Fibroblast of lung (primary cell): ENCODE data around the gene ATXN1. TPM values are rescaled to one million over a fixed set of nuclear protein-coding genes. Genes with fewer than 3 reads are reported as not detected.
"Not testable (repeated sequence)": the region's sequence is repeated elsewhere in the genome, so short reads cannot be mapped to it uniquely, and the experiment has no call there.

ENCODE experiments used
- DNase-seq, 2 donors: peaks; one replicate each; pipeline versions ENCODE4 v3.0.0 to v3.0.0-alpha.2; 2010; ENCODE audit warnings: low read depth in 2 of 2
- H2AFZ ChIP-seq: 2 replicates; pipeline ENCODE4 v1.5.1; 2012; ENCODE audit warnings: low read length, control low read depth, inconsistent platforms
- H3K27ac ChIP-seq: 2 replicates; pipeline ENCODE4 v1.5.1; 2011; ENCODE audit warnings: low read length, control low read depth; ENCODE audit not compliant: insufficient read depth
- H3K27me3 ChIP-seq: 2 replicates; pipeline ENCODE4 v1.5.1; 2011; ENCODE audit warnings: mild to moderate bottlenecking, low read length; ENCODE audit not compliant: control insufficient read depth, insufficient read depth
- H3K36me3 ChIP-seq: 2 replicates; pipeline ENCODE4 v1.5.1; 2011; ENCODE audit warnings: low read length; ENCODE audit not compliant: control insufficient read depth, insufficient read depth
- H3K4me1 ChIP-seq: 2 replicates; pipeline ENCODE4 v1.5.1; 2011; ENCODE audit warnings: low read length; ENCODE audit not compliant: control insufficient read depth, insufficient read depth; ENCODE audit errors: extremely low read depth
- H3K4me2 ChIP-seq: 2 replicates; pipeline ENCODE4 v1.5.1; 2011; ENCODE audit warnings: low read length, control low read depth; ENCODE audit not compliant: insufficient read depth; ENCODE audit errors: extremely low read depth
- H3K4me3 ChIP-seq, 4 experiments: fragments of 200-600 bp in 1 of 4; sonication (generic) in 1 of 4; replicated peaks in 1 of 4; 2 replicates each; pipeline ENCODE4 v1.5.1; 2011 to 2016; ENCODE audit warnings: low read length in 4 of 4, low read depth in 3 of 4, mild to moderate bottlenecking in 3 of 4, control low read depth in 2 of 4, inconsistent platforms in 1 of 4, mixed read lengths in 1 of 4; ENCODE audit not compliant: insufficient read depth in 1 of 4; ENCODE audit errors: control extremely low read depth in 1 of 4
- H3K79me2 ChIP-seq: 2 replicates; pipeline ENCODE4 v1.5.1; 2012; ENCODE audit warnings: mild to moderate bottlenecking, low read length, inconsistent platforms; ENCODE audit not compliant: control insufficient read depth, insufficient read depth
- H3K9ac ChIP-seq: 2 replicates; pipeline ENCODE4 v1.5.1; 2011; ENCODE audit warnings: mild to moderate bottlenecking, low read length, control low read depth; ENCODE audit not compliant: insufficient read depth
- H3K9me3 ChIP-seq: 2 replicates; pipeline ENCODE4 v1.5.1; 2012; ENCODE audit warnings: low read depth, low read length; ENCODE audit not compliant: control insufficient read depth, insufficient read depth
- H4K20me1 ChIP-seq: 2 replicates; pipeline ENCODE4 v1.5.1; 2011; ENCODE audit warnings: low read length; ENCODE audit not compliant: control insufficient read depth, insufficient read depth; ENCODE audit errors: extremely low read depth
- EZH2 ChIP-seq: IDR thresholded peaks from 2 replicates; pipeline ENCODE4 v1.5.1; 2012; ENCODE audit warnings: low read length, control low read depth, mild to moderate bottlenecking; ENCODE audit errors: missing control alignments
- polyA plus RNA-seq, 2 donors: library from polyadenylated mRNA; depleted of rRNA in 1 of 2; stranded (reverse) in 1 of 2; unstranded in 1 of 2; fragments of >200 nt; gene quantifications; 2 replicates each; pipeline ENCODE4 v1.2.1, GENCODE V29; 2011 to 2012; ENCODE audit warnings: missing spikeins in 1 of 2
- total RNA-seq: library from RNA; depleted of rRNA; stranded (reverse); fragments of >200 nt; gene quantifications from 2 replicates; pipeline ENCODE4 v1.2.1, GENCODE V29; 2014
- TF ChIP-seq, protein P1 (sequence below), 2 donors: IDR thresholded peaks in 1 of 2; conservative IDR thresholded peaks in 1 of 2; 1 replicate in 1 of 2; 2 replicates in 1 of 2; pipeline ENCODE4 v1.5.1; 2011 to 2012; ENCODE audit warnings: low read length in 2 of 2, control low read depth in 1 of 2, inconsistent platforms in 1 of 2, low read depth in 1 of 2, mild to moderate bottlenecking in 1 of 2

ATXN1 gene
- total and polyA plus RNA-seq, 2 donors (not counting 1 experiment from before 2014, with no cell fraction given): 15.8 to 40.5 TPM

DNA sequence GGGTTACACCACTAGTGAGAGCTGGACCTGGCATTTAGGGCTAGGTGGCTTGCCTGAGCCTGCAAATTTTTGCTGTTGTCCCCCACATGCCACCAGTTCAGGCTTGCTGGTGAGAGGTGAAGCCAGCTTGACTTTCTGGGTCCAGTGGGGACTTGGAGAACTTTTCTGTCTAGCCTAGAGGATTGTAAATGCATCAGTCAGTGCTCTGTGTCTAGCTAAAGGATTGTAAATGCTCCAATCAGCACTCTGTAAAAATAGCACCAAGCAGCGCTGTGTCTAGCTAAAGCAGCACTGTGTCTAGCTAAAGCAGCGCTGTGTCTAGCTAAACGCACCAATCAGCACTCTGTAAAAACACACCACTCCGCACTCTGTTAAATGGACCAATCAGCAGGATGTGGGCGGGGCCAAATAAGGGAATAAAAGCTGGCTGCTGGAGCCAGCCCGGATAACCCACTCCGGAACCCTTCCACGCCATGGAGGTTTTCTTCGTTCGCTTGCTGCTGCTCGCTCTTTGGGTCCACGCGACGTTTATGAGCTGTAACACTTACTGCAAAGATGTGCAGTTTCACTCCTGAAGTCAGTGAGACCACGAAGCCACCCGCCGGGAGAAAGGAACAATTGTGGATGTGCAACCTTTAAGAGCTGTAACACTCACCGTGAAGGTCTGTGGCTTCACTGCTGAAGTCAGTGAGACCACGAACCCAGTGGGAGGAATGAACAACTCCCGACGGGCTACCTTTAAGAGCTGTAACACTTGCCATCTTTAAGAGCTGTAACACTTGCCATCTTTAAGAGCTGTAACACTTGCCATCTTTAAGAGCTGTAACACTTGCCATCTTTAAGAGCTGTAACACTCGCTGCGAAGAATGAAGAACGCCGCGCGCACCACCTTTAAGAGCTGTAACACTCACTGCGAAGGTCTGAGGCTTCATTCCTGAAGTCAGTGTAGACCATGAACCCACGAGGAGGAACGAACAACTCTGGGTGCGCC lies 495.6 kb downstream of the ATXN1 start:
- no peak overlapping the region for H3K4me3 ChIP-seq
- no peak overlapping the region for H3K27ac ChIP-seq
- H2AFZ ChIP-seq: no peak overlapping the region
- H3K4me1 ChIP-seq: no peaks in the 10 kb centered on the region
- H4K20me1 ChIP-seq: no peaks in the 10 kb centered on the region
- no peaks in the 10 kb centered on the region for H3K9me3 ChIP-seq
- no peaks in the 10 kb centered on the region for H3K79me2 ChIP-seq
- no peak overlapping the region for H3K4me2 ChIP-seq
- H3K27me3 ChIP-seq: no peaks in the 10 kb centered on the region
- TF ChIP-seq, protein P1, sequence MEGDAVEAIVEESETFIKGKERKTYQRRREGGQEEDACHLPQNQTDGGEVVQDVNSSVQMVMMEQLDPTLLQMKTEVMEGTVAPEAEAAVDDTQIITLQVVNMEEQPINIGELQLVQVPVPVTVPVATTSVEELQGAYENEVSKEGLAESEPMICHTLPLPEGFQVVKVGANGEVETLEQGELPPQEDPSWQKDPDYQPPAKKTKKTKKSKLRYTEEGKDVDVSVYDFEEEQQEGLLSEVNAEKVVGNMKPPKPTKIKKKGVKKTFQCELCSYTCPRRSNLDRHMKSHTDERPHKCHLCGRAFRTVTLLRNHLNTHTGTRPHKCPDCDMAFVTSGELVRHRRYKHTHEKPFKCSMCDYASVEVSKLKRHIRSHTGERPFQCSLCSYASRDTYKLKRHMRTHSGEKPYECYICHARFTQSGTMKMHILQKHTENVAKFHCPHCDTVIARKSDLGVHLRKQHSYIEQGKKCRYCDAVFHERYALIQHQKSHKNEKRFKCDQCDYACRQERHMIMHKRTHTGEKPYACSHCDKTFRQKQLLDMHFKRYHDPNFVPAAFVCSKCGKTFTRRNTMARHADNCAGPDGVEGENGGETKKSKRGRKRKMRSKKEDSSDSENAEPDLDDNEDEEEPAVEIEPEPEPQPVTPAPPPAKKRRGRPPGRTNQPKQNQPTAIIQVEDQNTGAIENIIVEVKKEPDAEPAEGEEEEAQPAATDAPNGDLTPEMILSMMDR (conservative IDR thresholded peaks at IDR 0.05 in 1 of 2, IDR thresholded peaks at IDR 0.05 in 1 of 2; ENCODE audit: low read depth in 1 of 2, low read length in 2 of 2): no peak
- TF ChIP-seq EZH2: no peak
- no peak for DNase-seq
- H3K36me3 ChIP-seq: no peaks in the 10 kb centered on the region
- H3K9ac ChIP-seq: no peak overlapping the region

DNA sequence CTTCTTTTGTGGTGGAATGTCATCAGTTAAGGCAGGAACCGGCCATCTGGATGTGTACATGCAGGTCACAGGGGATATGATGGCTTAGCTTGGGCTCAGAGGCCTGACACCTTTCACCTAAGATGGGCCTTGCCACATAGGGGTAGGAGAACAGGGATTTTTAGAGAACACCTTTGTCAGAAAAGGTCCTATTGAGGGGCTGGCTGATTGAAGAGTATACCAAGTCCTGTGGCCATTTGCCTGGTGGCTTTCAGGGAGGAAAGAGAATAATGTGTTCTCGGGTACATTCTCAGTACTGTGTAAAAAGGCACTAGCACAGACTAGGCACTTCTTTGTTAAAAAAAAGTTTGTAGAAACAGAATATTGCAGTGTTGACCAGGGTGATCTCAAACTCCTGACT lies 496.5 kb downstream of the ATXN1 start:
- H3K27me3 ChIP-seq: no peaks in the 10 kb centered on the region
- no peak for DNase-seq
- no peaks in the 10 kb centered on the region for H3K9me3 ChIP-seq
- no peak for TF ChIP-seq EZH2
- TF ChIP-seq, protein P1 (conservative IDR thresholded peaks at IDR 0.05 in 1 of 2, IDR thresholded peaks at IDR 0.05 in 1 of 2; ENCODE audit: low read depth in 1 of 2, low read length in 2 of 2): no peak
- no peaks in the 10 kb centered on the region for H3K4me1 ChIP-seq
- H3K79me2 ChIP-seq: no peaks in the 10 kb centered on the region
- no peak overlapping the region for H2AFZ ChIP-seq
- no peak overlapping the region for H3K27ac ChIP-seq
- no peak overlapping the region for H3K9ac ChIP-seq
- no peaks in the 10 kb centered on the region for H3K36me3 ChIP-seq
- no peak overlapping the region for H3K4me3 ChIP-seq
- H3K4me2 ChIP-seq: no peak overlapping the region
- H4K20me1 ChIP-seq: no peaks in the 10 kb centered on the region

GRCh38 chr6:16263464-16264099 lies 497.7 kb downstream of the ATXN1 start:
- not testable (repeated sequence) for DNase-seq, H3K9me3 ChIP-seq, H3K79me2 ChIP-seq, H3K36me3 ChIP-seq, H3K27ac ChIP-seq, H3K4me1 ChIP-seq, H3K4me2 ChIP-seq, H3K27me3 ChIP-seq, H4K20me1 ChIP-seq, H3K4me3 ChIP-seq, H3K9ac ChIP-seq, H2AFZ ChIP-seq

GRCh38 chr6:16262773-16263172 lies 498.5 kb downstream of the ATXN1 start:
- H3K27ac ChIP-seq, H3K36me3 ChIP-seq, H3K79me2 ChIP-seq, H2AFZ ChIP-seq, DNase-seq, H3K9ac ChIP-seq, H3K4me3 ChIP-seq, H3K4me1 ChIP-seq, H3K9me3 ChIP-seq, H4K20me1 ChIP-seq, H3K4me2 ChIP-seq, H3K27me3 ChIP-seq: not testable (repeated sequence)

GRCh38 chr6:16260602-16261001 lies 500.7 kb downstream of the ATXN1 start:
- H3K4me1 ChIP-seq, H3K36me3 ChIP-seq, H3K4me2 ChIP-seq, H3K9me3 ChIP-seq, H4K20me1 ChIP-seq, H3K9ac ChIP-seq, DNase-seq, H3K27me3 ChIP-seq, H2AFZ ChIP-seq, H3K27ac ChIP-seq, H3K79me2 ChIP-seq, H3K4me3 ChIP-seq: not testable (repeated sequence)
